ENCODE measurements around the gene SCN3B.

DNA sequence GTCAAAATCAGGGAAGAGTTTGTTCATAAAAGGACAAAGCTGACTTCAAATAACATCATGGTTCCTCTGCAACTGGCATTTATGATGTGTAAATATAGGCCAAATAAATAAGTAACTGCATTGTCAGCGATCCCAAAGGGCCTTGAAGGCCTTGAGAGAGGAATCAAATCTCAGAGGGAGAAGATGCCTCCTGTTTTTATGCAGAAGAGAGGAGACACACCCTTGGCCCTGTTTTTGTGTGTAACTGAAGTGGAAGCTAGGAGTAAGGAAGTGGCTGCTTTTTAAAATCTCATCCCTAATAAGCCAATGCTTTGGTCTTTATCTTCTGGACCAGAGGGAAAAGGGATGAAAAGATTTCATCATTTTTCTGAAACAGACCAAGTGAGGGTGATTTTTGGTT is 15.7 kb upstream of the SCN3B start:
- TF ChIP-seq, protein P1, sequence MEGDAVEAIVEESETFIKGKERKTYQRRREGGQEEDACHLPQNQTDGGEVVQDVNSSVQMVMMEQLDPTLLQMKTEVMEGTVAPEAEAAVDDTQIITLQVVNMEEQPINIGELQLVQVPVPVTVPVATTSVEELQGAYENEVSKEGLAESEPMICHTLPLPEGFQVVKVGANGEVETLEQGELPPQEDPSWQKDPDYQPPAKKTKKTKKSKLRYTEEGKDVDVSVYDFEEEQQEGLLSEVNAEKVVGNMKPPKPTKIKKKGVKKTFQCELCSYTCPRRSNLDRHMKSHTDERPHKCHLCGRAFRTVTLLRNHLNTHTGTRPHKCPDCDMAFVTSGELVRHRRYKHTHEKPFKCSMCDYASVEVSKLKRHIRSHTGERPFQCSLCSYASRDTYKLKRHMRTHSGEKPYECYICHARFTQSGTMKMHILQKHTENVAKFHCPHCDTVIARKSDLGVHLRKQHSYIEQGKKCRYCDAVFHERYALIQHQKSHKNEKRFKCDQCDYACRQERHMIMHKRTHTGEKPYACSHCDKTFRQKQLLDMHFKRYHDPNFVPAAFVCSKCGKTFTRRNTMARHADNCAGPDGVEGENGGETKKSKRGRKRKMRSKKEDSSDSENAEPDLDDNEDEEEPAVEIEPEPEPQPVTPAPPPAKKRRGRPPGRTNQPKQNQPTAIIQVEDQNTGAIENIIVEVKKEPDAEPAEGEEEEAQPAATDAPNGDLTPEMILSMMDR (IDR thresholded peaks at IDR 0.05; ENCODE audit: low read depth, low read length, missing input control): no peak
- TF ChIP-seq GABPA (IDR thresholded peaks at IDR 0.05 in 1 of 2, conservative IDR thresholded peaks at IDR 0.05 in 1 of 2): no peak

Measured in liver (tissue), 3 donors.